Hepatocyte (in vitro differentiated cells): ENCODE measurements around the gene EYA3. TPM values are rescaled to one million over a fixed set of nuclear protein-coding genes. Genes with fewer than 3 reads are reported as not detected.

Source experiments
- DNase-seq: peaks from one replicate; pipeline ENCODE4 v3.0.0-alpha.2; 2016; ENCODE audit warnings: low spot score
- H2AFZ ChIP-seq: fragments of 200-600 bp; sonication (generic); 2 replicates; pipeline ENCODE4 v1.6.0; 2016; ENCODE audit warnings: antibody characterized with exemption, mild to moderate bottlenecking
- H3K27ac ChIP-seq: fragments of 200-600 bp; sonication (generic); 2 replicates; pipeline ENCODE4 v1.5.1; 2016; ENCODE audit warnings: mild to moderate bottlenecking
- H3K27me3 ChIP-seq: fragments of 200-600 bp; sonication (generic); 2 replicates; pipeline ENCODE4 v1.6.1; 2016
- H3K36me3 ChIP-seq: fragments of 200-600 bp; sonication (generic); replicated peaks from 2 replicates; pipeline ENCODE4 v1.5.1; 2016; ENCODE audit warnings: low read depth; ENCODE audit not compliant: insufficient read depth
- H3K4me1 ChIP-seq: fragments of 200-600 bp; sonication (generic); 2 replicates; pipeline ENCODE4 v1.5.1; 2016; ENCODE audit warnings: mild to moderate bottlenecking, moderate library complexity; ENCODE audit not compliant: insufficient read depth
- H3K4me2 ChIP-seq: fragments of 200-600 bp; sonication (generic); 2 replicates; pipeline ENCODE4 v1.6.0; 2016
- H3K4me3 ChIP-seq: fragments of 200-600 bp; sonication (generic); 2 replicates; pipeline ENCODE4 v1.5.1; 2016; ENCODE audit warnings: mild to moderate bottlenecking
- H3K79me2 ChIP-seq: fragments of 200-600 bp; sonication (generic); 2 replicates; pipeline ENCODE4 v1.6.0; 2017; ENCODE audit warnings: mild to moderate bottlenecking
- H3K9me2 ChIP-seq: fragments of 200-600 bp; sonication (generic); replicated peaks from 2 replicates; pipeline ENCODE4 v1.6.0; 2017; ENCODE audit warnings: mild to moderate bottlenecking; ENCODE audit not compliant: insufficient read depth
- H3K9me3 ChIP-seq: fragments of 200-600 bp; sonication (generic); 2 replicates; pipeline ENCODE4 v1.5.1; 2016; ENCODE audit warnings: low read depth, mild to moderate bottlenecking
- H4K20me1 ChIP-seq: fragments of 200-600 bp; sonication (generic); 2 replicates; pipeline ENCODE4 v1.6.0; 2016; ENCODE audit warnings: mild to moderate bottlenecking; ENCODE audit not compliant: insufficient read depth, poor library complexity, severe bottlenecking
- EZH2 ChIP-seq: fragments of 200-600 bp; sonication (generic); IDR thresholded peaks from 2 replicates; pipeline ENCODE4 v1.6.1; 2016; ENCODE audit warnings: antibody characterized with exemption, mild to moderate bottlenecking, borderline replicate concordance
- EZH2phosphoT487 ChIP-seq: fragments of 200-600 bp; sonication (generic); IDR thresholded peaks from one replicate; pipeline ENCODE4 v1.6.1; 2018; ENCODE audit warnings: antibody characterized with exemption, mild to moderate bottlenecking, low read depth, moderate library complexity; ENCODE audit not compliant: unreplicated experiment, severe bottlenecking
- WGBS: methylation state at CpG from one replicate; pipeline ENCODE4 v1.1.6; 2016; ENCODE audit warnings: low lambda C conversion rate; ENCODE audit errors: missing lambda C conversion rate; 5-methylcytosine and 5-hydroxymethylcytosine counted together
- polyA plus RNA-seq: library from polyadenylated mRNA; unstranded; fragments of >200 nt; fragmentation: Nextera tagmentation; extraction: Ambion mirVana; gene quantifications from 2 replicates; pipeline ENCODE4 v1.2.1, GENCODE V29; 2016
- total RNA-seq: library from RNA; depleted of rRNA; stranded (reverse); fragments of >200 nt; gene quantifications from 2 replicates; pipeline ENCODE4 v1.2.3, GENCODE V29; 2014
- TF ChIP-seq, protein P1 (sequence below): fragments of 200-600 bp; sonication (generic); IDR thresholded peaks from 2 replicates; pipeline ENCODE4 v1.5.1; 2016; ENCODE audit warnings: antibody characterized with exemption, mild to moderate bottlenecking; ENCODE audit not compliant: poor library complexity

The EYA3 gene
- total and polyA plus RNA-seq, 2 experiments from 2014 or later, result 4.2 to 19.9 TPM

DNA sequence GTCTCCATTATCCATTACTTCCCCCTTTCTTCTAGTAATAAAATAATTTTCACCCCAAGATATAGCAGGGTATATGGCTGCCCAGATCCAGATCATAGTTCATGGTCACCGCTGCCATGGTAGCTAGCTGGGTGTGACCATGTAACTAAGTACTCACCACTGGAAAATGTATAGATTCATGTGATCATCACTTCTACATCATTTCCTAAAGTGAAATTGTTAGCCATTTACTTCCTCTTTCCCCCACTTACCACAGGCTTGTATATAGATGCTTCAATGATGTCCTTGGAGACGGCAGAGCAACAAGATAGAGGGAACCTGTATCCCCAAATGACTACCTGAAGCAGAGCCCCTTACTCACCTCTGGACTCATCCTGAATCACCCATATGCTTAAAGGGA lies 22.7 kb upstream of the EYA3 start:
- WGBS, result 95% methylated on average over 2 of the region's 2 CpGs
- TF ChIP-seq EZH2 (no peak), EZH2phosphoT487 (no peak)
- TF ChIP-seq, protein P1, sequence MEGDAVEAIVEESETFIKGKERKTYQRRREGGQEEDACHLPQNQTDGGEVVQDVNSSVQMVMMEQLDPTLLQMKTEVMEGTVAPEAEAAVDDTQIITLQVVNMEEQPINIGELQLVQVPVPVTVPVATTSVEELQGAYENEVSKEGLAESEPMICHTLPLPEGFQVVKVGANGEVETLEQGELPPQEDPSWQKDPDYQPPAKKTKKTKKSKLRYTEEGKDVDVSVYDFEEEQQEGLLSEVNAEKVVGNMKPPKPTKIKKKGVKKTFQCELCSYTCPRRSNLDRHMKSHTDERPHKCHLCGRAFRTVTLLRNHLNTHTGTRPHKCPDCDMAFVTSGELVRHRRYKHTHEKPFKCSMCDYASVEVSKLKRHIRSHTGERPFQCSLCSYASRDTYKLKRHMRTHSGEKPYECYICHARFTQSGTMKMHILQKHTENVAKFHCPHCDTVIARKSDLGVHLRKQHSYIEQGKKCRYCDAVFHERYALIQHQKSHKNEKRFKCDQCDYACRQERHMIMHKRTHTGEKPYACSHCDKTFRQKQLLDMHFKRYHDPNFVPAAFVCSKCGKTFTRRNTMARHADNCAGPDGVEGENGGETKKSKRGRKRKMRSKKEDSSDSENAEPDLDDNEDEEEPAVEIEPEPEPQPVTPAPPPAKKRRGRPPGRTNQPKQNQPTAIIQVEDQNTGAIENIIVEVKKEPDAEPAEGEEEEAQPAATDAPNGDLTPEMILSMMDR, result no peak
- DNase-seq, result no peak
- H3K4me2 ChIP-seq, result no peak overlapping the region
- no peaks in the 10 kb centered on the region for H3K9me3 ChIP-seq
- no peak overlapping the region for H3K27ac ChIP-seq
- H3K4me3 ChIP-seq, result no peak overlapping the region
- H3K79me2 ChIP-seq, result no peaks in the 10 kb centered on the region
- H3K36me3 ChIP-seq, result no peaks in the 10 kb centered on the region
- H3K9me2 ChIP-seq, result no peaks in the 10 kb centered on the region
- no peaks in the 10 kb centered on the region for H3K27me3 ChIP-seq
- no peaks in the 10 kb centered on the region for H4K20me1 ChIP-seq
- no peaks in the 10 kb centered on the region for H3K4me1 ChIP-seq
- no peak overlapping the region for H2AFZ ChIP-seq

DNA sequence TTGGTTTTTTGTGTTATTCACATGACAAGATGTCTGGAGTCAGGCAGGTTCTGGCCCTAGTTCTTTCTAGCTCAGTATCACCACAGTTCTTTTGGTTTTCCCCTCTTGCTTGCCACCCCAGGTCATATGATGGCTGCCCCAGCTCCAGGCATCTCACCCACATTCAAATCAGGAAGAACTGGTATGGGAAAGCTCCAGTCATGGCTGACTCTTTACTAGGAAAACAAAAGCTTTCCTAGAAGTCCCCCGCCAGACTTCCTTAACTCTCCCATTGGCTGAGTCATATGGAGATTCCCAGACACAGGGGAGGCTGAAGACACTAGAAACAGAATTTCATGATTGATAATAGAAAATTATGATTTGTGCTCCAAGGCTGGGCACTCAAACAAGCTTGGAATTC lies 22.1 kb upstream of the EYA3 start:
- Histone ChIP-seq H3K4me3 (no peak overlapping the region), H3K27me3 (no peaks in the 10 kb centered on the region), H3K36me3 (no peaks in the 10 kb centered on the region), H3K9me2 (no peaks in the 10 kb centered on the region), H3K9me3 (no peaks in the 10 kb centered on the region), H2AFZ (no peak overlapping the region), H4K20me1 (no peaks in the 10 kb centered on the region), H3K4me2 (no peak overlapping the region), H3K27ac (no peak overlapping the region), H3K4me1 (no peaks in the 10 kb centered on the region), H3K79me2 (no peaks in the 10 kb centered on the region)
- TF ChIP-seq EZH2 (no peak), EZH2phosphoT487 (no peak)
- TF ChIP-seq, protein P1, result no peak
- WGBS, result 82% methylated on average over 1 of the region's 1 CpG
- DNase-seq, result no peak

DNA sequence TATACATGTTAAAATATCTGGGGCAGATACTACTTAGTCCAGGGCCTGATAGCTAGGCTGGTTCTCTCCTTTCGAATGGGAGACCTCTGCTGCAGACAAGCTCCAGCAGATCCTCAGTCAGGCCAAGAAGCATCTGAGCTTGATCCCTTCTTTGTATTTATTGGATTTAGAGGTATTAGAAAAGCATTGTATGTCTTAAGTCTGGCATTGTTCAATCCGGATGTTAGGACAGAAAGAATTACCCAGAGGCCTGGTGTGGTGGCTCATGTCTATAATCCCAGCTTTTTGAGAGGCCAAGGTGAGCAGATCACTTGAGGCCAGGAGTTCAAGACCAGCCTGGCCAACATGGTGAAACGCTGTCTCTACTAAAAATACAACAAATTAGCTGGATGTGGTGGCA lies 21.2 kb upstream of the EYA3 start:
- Histone ChIP-seq H3K9me2 (no peaks in the 10 kb centered on the region), H2AFZ (no peak overlapping the region), H4K20me1 (no peaks in the 10 kb centered on the region), H3K36me3 (no peaks in the 10 kb centered on the region), H3K79me2 (no peaks in the 10 kb centered on the region), H3K4me2 (no peak overlapping the region), H3K4me3 (no peak overlapping the region), H3K27me3 (no peaks in the 10 kb centered on the region), H3K4me1 (no peaks in the 10 kb centered on the region), H3K27ac (no peak overlapping the region), H3K9me3 (no peaks in the 10 kb centered on the region)
- WGBS, result 86% methylated on average over 3 of the region's 3 CpGs
- no peak for DNase-seq
- TF ChIP-seq EZH2, result no peak
- TF ChIP-seq, protein P1, result no peak
- no peak for TF ChIP-seq EZH2phosphoT487

DNA sequence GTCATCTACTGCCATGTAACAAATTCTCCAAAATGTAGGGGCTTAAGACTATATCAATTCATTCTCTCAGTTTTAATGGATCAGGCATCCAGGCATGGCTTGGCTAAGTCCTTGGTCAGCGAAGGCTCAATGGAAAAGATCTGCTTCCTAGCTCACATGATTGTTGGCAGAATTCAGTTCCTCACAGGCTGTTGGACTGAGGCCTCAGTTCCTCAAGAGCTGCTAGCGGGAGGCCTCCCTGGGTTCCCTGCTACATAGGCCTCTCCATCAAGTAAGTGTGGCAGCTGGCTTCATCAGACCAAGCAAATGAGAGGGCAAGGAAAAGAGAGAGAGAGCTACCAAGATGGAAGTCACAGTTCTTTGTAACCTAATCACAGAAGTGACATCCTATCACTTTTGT lies 19.6 kb upstream of the EYA3 start:
- Histone ChIP-seq H2AFZ (no peak overlapping the region), H3K4me3 (no peak overlapping the region), H3K79me2 (no peaks in the 10 kb centered on the region), H3K9me2 (no peaks in the 10 kb centered on the region), H3K9me3 (no peaks in the 10 kb centered on the region), H3K4me2 (no peak overlapping the region), H3K4me1 (no peaks in the 10 kb centered on the region), H3K36me3 (no peaks in the 10 kb centered on the region), H4K20me1 (no peaks in the 10 kb centered on the region), H3K27me3 (no peaks in the 10 kb centered on the region), H3K27ac (no peak overlapping the region)
- no peak for DNase-seq
- TF ChIP-seq EZH2phosphoT487, result no peak
- no peak for TF ChIP-seq EZH2
- TF ChIP-seq, protein P1, result no peak
- 91% methylated on average over 2 of the region's 2 CpGs for WGBS
